NCI-H226 (cell line): ENCODE measurements around the gene CPTP.
A peak's percentile ranks its signal among the peaks of the same experiment; 100 is the strongest.

Experiments
- DNase-seq: peaks from one replicate; pipeline ENCODE4 v3.0.0-alpha.2; 2015

Gene CPTP

DNA sequence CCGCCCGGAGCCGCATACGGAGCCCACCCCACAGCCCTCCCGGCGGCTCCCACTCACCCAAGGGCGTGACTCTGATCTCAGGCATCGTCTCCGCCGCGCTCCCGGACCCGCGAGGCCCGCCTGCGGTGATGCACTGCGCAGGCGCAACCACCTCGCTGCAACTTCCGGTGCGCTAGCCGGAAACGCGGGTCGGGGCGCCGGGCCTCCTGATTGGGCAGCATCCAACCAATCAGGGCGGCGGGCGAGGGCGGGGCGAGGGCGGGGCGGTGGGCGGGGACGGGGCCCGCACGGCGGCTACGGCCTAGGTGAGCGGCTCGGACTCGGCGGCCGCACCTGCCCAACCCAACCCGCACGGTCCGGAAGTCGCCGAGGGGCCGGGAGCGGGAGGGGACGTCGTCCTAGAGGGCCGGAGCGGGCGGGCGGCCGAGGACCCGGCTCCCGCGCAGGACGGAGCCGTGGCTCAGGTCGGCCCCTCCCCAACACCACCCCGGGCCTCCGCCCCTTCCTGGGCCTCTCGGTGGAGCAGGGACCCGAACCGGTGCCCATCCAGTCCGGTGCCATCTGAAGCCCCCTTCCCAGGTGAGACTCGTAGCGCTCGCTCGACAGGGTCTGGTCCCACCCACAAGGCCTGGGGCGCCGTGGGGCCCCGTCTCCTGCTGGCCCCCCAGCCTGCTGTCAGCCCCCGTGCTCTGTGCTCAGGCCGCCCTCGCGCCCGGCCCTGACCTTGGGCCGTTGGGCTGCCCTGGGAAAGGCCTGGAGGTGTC, at the start of gene CPTP, which contains the start of gene INTS11:
Gene CPTP, plus strand, starts transcription at position 279 of the 764 bp plus-strand sequence. CDS start 2,109 bp downstream, outside the sequence.
Gene INTS11, minus strand, starts transcription at position 137 of the 764 bp plus-strand sequence. Its CDS starts 52 bp downstream, at position 85.
- peak; percentile 83 for DNase-seq

DNA sequence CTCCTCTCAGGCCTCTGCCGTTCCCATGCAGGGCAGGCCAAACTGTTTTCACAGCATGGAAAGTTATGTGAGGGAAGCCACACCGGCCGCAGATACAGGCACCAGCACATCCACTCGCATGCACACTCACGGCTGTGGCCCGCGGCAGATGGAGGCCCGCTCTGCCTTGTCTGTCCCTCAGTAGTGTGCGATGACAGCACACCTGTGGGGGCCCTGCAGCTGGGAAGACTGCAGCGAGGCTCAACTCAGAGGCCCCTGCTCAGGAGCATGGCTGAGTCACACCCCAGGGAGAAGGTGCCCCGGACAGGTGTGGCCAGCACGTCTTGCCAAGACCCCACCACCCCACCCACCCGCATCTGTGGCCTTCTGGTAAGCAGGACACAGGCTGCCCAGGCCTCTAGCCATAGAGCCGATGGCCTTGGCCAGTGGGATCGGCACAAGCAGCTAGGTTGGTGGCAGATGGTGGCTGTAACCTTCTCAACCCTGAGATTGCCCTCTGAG, 49.6 kb upstream of the CPTP start:
- no peak for DNase-seq

DNA sequence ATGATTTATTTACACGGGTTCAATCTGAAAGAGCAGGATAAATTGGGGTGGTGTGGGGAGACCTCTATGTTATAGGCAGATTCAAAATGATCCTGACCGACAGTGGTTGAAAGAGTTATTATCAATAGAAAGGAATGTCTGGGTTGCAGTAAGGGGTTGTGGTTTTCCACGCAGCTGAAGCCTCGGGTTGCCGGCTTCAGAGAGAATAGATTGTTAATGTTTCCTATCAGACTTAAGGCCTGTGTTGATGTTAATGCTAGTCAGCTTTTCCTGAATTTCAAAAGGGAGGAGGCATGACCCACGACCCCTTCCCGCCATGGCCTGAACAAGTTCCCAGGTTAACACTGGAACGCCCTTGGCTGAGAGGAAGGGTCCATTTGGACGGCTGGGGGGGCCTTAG, 48.8 kb upstream of the CPTP start:
- DNase-seq = no peak

DNA sequence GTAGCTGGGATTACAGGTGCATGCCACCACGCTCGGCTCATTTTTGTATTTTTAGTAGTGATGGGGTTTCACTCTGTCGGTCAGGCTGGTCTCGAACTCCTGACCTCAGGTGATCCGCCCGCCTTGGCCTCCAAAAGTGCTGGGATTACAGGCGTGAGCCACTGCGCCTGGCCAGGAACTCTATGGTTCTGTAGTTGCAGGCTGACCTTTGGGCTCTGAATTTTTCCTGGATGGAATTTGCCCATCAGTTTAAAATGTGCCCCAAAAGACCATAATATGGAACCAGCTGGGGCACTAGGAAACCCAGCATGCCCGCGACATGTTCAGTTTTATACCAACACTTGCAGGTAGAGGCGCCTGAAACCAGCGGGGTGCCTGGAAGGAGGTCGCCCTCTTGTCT, 46.0 kb upstream of the CPTP start:
- DNase-seq = no peak

- no peak for DNase-seq
These were observed 45.6 kb upstream of the CPTP start for GRCh38 chr1:1279028-1279427.

DNA sequence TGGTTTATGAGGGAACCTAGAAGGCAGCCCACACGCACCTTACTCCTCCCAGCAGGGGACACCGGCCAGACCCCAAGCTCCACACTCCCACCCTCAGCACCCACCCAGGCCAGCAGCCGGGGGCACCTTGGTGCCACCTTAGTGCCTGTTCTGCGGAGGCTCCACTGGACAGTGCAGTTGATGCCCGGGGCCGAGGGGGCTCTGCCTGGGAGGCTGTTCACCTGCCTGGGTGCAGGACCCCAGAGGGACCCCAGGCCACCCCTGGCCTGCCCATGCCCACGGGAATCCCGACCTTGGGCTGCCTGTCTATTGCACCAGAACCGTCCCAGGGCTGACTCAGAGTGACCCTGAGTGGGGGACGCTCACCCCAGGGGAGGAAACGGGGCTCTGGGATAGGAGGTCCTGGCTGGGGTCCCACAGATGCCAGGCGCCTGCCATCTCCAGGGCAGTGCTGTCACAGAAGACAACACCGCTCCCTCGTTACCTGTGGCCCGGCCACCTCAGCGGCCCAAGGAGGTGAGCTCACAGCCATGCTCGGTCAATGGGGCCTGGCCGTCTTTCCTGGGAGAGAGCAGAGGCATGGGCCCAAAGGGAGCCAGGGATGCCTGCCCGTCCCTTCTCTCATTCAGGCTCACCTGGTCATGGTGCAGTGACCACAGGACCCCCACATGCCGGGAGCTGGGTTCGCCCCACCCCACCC, 43.7 kb upstream of the CPTP start:
- no peak for DNase-seq

DNA sequence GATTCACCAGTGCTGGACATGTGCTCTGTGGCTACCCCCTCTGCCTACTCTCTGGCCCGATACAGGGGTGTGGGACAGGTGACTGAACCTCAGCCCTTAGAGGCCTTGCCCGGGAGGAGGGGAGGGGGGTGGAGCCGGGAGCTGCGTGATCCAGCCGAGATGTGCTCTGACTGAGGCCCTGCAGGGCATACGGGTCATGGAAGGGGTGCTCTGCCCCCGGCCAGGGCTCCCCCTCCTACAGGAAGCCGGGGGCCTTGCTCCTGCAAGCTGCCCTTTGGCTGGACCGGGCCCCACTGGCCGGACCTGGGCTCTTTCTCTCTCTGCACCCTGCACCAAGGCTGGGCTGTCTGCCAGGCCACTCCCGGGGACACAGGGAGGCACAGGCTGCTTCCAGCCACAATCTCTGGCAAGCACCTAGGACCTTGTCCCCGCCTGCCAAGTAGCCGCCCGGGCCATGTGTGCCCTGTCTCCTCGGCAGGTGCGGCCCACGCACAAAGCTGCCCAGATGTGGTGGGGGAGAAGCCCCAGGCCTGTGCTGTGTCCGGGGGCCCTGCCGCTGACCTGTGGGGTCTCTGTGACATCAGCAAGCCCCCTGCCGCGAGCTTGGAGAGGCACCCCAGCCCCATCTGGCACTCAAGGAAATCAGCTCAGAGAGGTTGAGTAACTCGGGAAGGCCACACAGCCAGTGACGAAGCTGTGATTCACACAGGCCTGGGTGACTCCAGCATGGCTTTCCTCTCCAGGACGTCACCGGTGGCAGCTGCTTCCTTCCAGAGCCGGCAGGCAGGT, 42.9 kb upstream of the CPTP start:
- no peak for DNase-seq

GRCh38 chr1:1282998-1283397, 41.6 kb upstream of the CPTP start:
- DNase-seq = no peak

- DNase-seq = no peak
These were observed 40.8 kb upstream of the CPTP start for GRCh38 chr1:1283821-1284220.

DNA sequence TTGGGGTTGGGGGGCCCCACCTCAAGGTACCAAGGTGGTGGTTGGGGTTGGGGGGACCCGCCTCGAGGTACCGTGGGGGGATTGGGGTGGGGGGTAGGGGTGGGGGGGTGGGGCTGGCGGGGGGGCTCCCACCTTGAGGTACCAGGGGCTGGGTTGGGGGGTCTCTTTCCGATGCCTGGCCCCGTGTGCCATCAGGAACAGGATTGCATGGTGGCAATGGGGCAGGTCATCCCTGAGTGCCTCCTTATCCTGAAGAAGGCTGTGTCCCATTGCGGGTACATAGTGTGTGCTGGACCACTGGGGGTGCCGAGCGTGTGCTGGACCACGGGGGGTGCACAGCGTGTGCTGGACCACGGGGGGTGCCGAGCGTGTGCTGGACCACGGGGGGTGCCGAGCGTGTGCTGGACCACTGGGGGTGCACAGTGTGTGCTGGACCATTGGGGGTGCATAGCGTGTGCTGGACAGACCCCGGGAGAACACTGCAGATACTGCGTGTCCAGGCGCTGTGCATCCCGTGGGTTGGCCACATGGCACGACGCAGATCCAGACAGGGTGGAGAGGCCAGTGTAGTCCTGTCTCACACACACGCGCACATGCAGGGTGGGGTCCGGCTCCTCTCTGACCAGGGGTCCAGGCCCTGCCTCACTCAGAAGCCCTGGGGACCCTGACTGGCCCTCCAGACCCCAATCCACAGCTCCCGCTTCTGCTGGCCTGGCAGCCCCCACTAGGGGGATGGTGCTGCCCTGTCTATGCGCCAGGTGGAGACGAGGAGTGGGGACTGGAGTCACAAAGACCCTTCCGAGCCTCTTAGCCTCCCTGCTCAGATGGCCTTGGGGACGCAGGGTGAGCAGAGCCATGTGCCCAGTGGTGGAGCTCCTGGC, 40.1 kb upstream of the CPTP start:
- no peak for DNase-seq

DNA sequence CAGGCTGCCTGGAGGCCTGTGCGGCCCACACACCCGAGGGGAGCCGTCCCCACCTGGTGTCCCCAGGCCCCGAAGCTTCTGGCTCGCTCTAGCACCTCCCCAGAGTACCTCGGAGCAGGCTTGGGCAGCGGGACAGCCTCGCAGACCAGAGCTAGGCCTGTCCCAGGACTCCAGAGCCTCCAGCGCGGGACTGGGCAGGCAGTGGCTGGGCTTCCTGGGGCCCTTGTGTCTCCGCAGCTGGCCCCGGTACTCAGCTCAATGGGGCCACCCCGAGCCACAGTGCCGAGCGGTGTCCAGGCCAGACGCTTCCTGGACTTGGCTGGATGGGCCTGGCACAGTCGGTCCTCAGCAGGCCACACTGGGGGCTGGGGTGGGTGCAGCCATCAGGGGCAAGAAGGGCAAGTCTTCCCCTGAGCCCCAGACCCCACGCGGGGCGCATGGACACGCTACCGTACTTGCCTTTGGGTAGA, 39.5 kb upstream of the CPTP start:
- DNase-seq = no peak

- no peak for DNase-seq
These were observed 38.8 kb upstream of the CPTP start for GRCh38 chr1:1285611-1286311.

- DNase-seq = no peak
These were observed 38.0 kb upstream of the CPTP start for GRCh38 chr1:1286313-1287261.

DNA sequence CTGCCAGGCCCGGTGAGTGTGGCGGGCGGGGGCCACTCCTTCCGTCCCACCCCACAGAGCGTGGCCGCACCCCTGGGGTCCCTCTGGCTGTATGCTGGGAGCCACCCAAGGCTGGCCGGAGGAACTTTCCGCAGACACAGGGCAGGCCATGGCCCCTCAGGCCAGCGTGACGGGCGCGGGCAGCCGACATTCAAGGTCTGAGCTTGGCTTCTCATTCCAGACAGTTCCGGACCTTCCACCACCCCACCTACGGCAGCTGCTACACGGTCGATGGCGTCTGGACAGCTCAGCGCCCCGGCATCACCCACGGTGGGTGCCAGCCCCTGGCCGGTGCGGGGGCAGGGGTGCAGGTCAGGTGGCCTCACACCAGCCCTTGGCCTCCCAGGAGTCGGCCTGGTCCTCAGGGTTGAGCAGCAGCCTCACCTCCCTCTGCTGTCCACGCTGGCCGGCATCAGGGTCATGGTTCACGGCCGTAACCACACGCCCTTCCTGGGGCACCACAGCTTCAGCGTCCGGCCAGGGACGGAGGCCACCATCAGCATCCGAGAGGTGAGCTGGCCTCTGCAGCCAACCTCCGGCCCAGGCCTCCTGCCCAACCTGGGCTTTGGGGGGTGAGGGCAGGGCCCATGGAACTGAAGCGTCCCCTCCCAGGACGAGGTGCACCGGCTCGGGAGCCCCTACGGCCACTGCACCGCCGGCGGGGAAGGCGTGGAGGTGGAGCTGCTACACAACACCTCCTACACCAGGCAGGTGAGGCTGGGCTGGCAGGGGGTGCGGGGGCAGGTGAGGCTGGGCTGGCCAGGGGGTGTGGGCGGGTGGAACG, 37.1 kb upstream of the CPTP start:
- no peak for DNase-seq

- DNase-seq = peak; percentile 26
These were observed 34.3 kb upstream of the CPTP start for GRCh38 chr1:1290238-1290731.

GRCh38 chr1:1291023-1291528, 33.5 kb upstream of the CPTP start:
- peak; percentile 63 for DNase-seq

GRCh38 chr1:1291548-1292441, 32.8 kb upstream of the CPTP start:
- peak; percentile 57 for DNase-seq

DNA sequence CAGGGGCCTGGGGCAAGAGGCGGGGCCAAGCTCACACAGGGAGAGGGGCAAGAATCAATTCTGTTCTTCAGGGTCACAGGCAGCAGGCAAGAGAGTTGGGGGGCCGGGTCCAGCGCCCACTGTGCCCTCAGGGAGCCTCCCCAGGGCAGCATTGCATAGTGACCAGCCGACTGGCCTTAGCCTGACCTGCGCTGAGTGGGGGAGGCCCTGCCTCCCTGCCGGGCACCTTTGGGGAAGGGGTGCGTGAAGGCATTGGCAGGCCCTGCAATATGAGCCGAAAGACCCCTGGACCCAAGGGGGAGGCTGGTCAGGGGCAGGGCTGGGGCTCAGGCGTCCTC, 32.2 kb upstream of the CPTP start:
- DNase-seq = no peak
